Prostate gland (tissue), 2 donors: ENCODE data around the gene NPAS1. TPM values are rescaled to one million over a fixed set of nuclear protein-coding genes. Genes with fewer than 3 reads are reported as not detected.

Source experiments
- DNase-seq: peaks from one replicate; pipeline ENCODE4 v3.0.0-alpha.2; 2019; ENCODE audit warnings: low spot score
- H3K27ac ChIP-seq, 2 donors: fragments of 200-600 bp; sonication (generic); 2 replicates each; pipeline ENCODE4 v1.5.1; 2017 to 2019
- H3K27me3 ChIP-seq: fragments of 200-600 bp; sonication (generic); replicated peaks from 2 replicates; pipeline ENCODE4 v1.5.1; 2019; ENCODE audit not compliant: insufficient read depth
- H3K36me3 ChIP-seq, 2 donors: fragments of 200-600 bp; sonication (generic); 1 replicate in 1 of 2; 2 replicates in 1 of 2; pipeline versions ENCODE4 v1.5.1 to v1.8.1; 2017 to 2019
- H3K4me1 ChIP-seq: fragments of 200-600 bp; sonication (generic); replicated peaks from 2 replicates; pipeline ENCODE4 v1.5.1; 2019
- H3K4me3 ChIP-seq, 2 donors: fragments of 200-600 bp; sonication (generic); 2 replicates each; pipeline ENCODE4 v1.5.1; 2017 to 2019
- H3K9me3 ChIP-seq: fragments of 200-600 bp; sonication (generic); 2 replicates; pipeline ENCODE4 v1.5.1; 2017
- CTCF ChIP-seq, 4 experiments: fragments of 200-600 bp in 2 of 4; fragments of 450-650 bp in 2 of 4; sonication (generic) in 2 of 4; IDR thresholded peaks; 1 replicate in 3 of 4; 2 replicates in 1 of 4; pipeline ENCODE4 v1.5.1; 2016 to 2019; ENCODE audit warnings: antibody characterized with exemption in 4 of 4, mild to moderate bottlenecking in 2 of 4, moderate library complexity in 2 of 4
- POLR2A ChIP-seq: fragments of 450-650 bp; IDR thresholded peaks from one replicate; pipeline ENCODE4 v1.6.1; 2016; ENCODE audit warnings: antibody characterized with exemption, mild to moderate bottlenecking
- POLR2AphosphoS5 ChIP-seq: sonication (generic); formaldehyde crosslinking; IDR thresholded peaks from one replicate; pipeline ENCODE4 v1.6.1; 2017; ENCODE audit warnings: antibody characterized with exemption
- WGBS: methylation state at CpG from one replicate; pipeline ENCODE4 v1.1.5; 2018; 5-methylcytosine and 5-hydroxymethylcytosine counted together
- intact Hi-C: fragments of 100-400 bp; cut with DNase I; formaldehyde crosslinking; loops from one replicate; pipeline ENCODE4 v1.14.2; 2022
- total RNA-seq, 2 donors: library from RNA; depleted of rRNA; stranded (reverse); fragments of >200 nt; gene quantifications; one replicate each; pipeline ENCODE4 v1.1.0, GENCODE V29; 2016

The NPAS1 gene
- total RNA-seq, 2 donors from 2014 or later, result 0.27 to 0.51 TPM

- Histone ChIP-seq H3K27ac (no peak overlapping the region), H3K36me3 (no peaks in the 10 kb centered on the region), H3K4me3 (no peak overlapping the region), H3K4me1 (peaks cover 6% of the 10 kb centered on the region), H3K9me3 (no peaks in the 10 kb centered on the region), H3K27me3 (peaks cover 24% of the 10 kb centered on the region)
- TF ChIP-seq POLR2A (no peak), CTCF (IDR thresholded peaks at IDR 0.05) (no peak), POLR2AphosphoS5 (no peak)
- DNase-seq, result no peak
- intact Hi-C loops, result no loop called here
- 88% methylated on average over 2 of the region's 2 CpGs for WGBS
Observed at GRCh38 chr19:47026156-47026555, 6.5 kb downstream of the NPAS1 start.

GRCh38 chr19:47026889-47027288 is 7.3 kb downstream of the NPAS1 start:
- peaks cover 17% of the 10 kb centered on the region for H3K27me3 ChIP-seq
- H3K27ac ChIP-seq, result no peak overlapping the region
- TF ChIP-seq POLR2A (no peak), POLR2AphosphoS5 (no peak)
- H3K36me3 ChIP-seq, result no peaks in the 10 kb centered on the region
- H3K4me1 ChIP-seq, result peaks cover 1% of the 10 kb centered on the region
- intact Hi-C loops, result no loop called here
- WGBS, result 91% methylated on average over 8 of the region's 8 CpGs
- H3K4me3 ChIP-seq, result no peak overlapping the region
- H3K9me3 ChIP-seq, result no peaks in the 10 kb centered on the region
- no peak for DNase-seq

GRCh38 chr19:47027586-47028088 is 8.0 kb downstream of the NPAS1 start:
- Histone ChIP-seq H3K4me3 (no peak overlapping the region), H3K36me3 (no peaks in the 10 kb centered on the region), H3K4me1 (no peaks in the 10 kb centered on the region), H3K27ac (no peak overlapping the region), H3K27me3 (peaks cover 11% of the 10 kb centered on the region), H3K9me3 (no peaks in the 10 kb centered on the region)
- DNase-seq, result no peak
- 44% methylated on average over 10 of the region's 12 CpGs for WGBS
- TF ChIP-seq POLR2A, result no peak
- TF ChIP-seq POLR2AphosphoS5, result no peak
- no peak for TF ChIP-seq CTCF (IDR thresholded peaks at IDR 0.05)
- intact Hi-C loops, result no loop called here

GRCh38 chr19:47028195-47028601 is 8.6 kb downstream of the NPAS1 start:
- H3K27ac ChIP-seq, result no peak overlapping the region
- H3K36me3 ChIP-seq, result no peaks in the 10 kb centered on the region
- no peaks in the 10 kb centered on the region for H3K4me1 ChIP-seq
- intact Hi-C loops, result no loop called here
- no peak for DNase-seq
- H3K27me3 ChIP-seq, result peaks cover 10% of the 10 kb centered on the region
- no peak overlapping the region for H3K4me3 ChIP-seq
- no peaks in the 10 kb centered on the region for H3K9me3 ChIP-seq
- 16% methylated on average over 13 of the region's 14 CpGs for WGBS
- no peak for TF ChIP-seq CTCF (IDR thresholded peaks at IDR 0.05)
- no peak for TF ChIP-seq POLR2AphosphoS5

GRCh38 chr19:47032171-47032811 is 12.7 kb downstream of the NPAS1 start:
- H3K36me3 ChIP-seq, result no peaks in the 10 kb centered on the region
- H3K27me3 ChIP-seq, result peaks cover 10% of the 10 kb centered on the region
- intact Hi-C loops, result loop anchor here (10.0 kb wide), 1 partner anchor 93 kb away; no protein-coding TSS in a partner anchor
- no peaks in the 10 kb centered on the region for H3K4me1 ChIP-seq
- no peak for TF ChIP-seq POLR2A
- TF ChIP-seq POLR2AphosphoS5, result no peak
- TF ChIP-seq CTCF (IDR thresholded peaks at IDR 0.05), result peak; percentile 41 to 73 (median 52)
- 14% methylated on average over 17 of the region's 17 CpGs for WGBS
- DNase-seq, result peak; percentile 32
- H3K9me3 ChIP-seq, result no peaks in the 10 kb centered on the region
- no peak overlapping the region for H3K4me3 ChIP-seq
- no peak overlapping the region for H3K27ac ChIP-seq
